Bronchial epithelial cell (primary cell): ENCODE results near the gene NPAS3. TPM values are rescaled to one million over a fixed set of nuclear protein-coding genes. Genes with fewer than 3 reads are reported as not detected.

ENCODE experiments used
- DNase-seq: peaks from one replicate; pipeline ENCODE4 v3.0.0-alpha.2; 2010; ENCODE audit warnings: low read depth
- FAIRE-seq: peaks from 2 replicates; lab custom pipeline; 2011; peaks lifted over from hg19 to GRCh38; lab: Jason Lieb, UNC
- H3K27me3 ChIP-seq: 2 replicates; pipeline ENCODE4 v1.5.1; 2011; ENCODE audit warnings: low read length; ENCODE audit not compliant: control insufficient read depth, insufficient read depth
- H3K36me3 ChIP-seq: 2 replicates; pipeline ENCODE4 v1.5.1; 2011; ENCODE audit warnings: low read length; ENCODE audit not compliant: control insufficient read depth, insufficient read depth
- H3K4me3 ChIP-seq: 2 replicates; pipeline ENCODE4 v1.5.1; 2011; ENCODE audit warnings: mild to moderate bottlenecking, low read depth, low read length, control low read depth
- total RNA-seq: library from RNA; depleted of rRNA; stranded (reverse); fragments of >200 nt; gene quantifications from 2 replicates; pipeline ENCODE4 v1.2.1, GENCODE V29; 2014
- TF ChIP-seq, protein P1 (sequence below): IDR thresholded peaks from 2 replicates; pipeline ENCODE4 v1.5.1; 2011; ENCODE audit warnings: mild to moderate bottlenecking, moderate library complexity, low read length, control low read depth, inconsistent platforms; ENCODE audit not compliant: insufficient read depth, severe bottlenecking

Gene NPAS3
- total RNA-seq, 1 donor from 2014 or later: not detected

DNA sequence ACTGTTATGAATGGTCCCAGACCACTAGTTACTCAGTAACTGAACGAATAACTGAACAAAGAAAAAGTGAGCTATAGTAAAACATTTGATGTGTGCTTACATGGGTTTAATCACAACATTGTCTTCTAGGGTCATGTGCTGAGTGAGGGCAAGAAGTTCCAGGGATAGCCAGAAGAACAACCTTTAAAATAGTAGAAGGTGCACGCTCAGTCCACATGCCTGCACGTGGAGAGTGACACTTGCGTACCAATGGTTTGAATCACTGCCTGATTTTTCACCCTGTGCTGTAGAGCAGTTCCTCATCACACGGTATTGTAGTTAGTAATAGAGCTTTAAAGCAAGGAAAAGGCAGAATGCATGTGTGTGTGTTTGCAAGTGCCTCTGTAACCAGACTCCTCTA lies 788.0 kb downstream of the NPAS3 start:
- H3K36me3 ChIP-seq: no peaks in the 10 kb centered on the region
- peaks cover 3% of the 10 kb centered on the region for H3K27me3 ChIP-seq
- no peak for DNase-seq
- H3K4me3 ChIP-seq: no peak overlapping the region
- TF ChIP-seq, protein P1, sequence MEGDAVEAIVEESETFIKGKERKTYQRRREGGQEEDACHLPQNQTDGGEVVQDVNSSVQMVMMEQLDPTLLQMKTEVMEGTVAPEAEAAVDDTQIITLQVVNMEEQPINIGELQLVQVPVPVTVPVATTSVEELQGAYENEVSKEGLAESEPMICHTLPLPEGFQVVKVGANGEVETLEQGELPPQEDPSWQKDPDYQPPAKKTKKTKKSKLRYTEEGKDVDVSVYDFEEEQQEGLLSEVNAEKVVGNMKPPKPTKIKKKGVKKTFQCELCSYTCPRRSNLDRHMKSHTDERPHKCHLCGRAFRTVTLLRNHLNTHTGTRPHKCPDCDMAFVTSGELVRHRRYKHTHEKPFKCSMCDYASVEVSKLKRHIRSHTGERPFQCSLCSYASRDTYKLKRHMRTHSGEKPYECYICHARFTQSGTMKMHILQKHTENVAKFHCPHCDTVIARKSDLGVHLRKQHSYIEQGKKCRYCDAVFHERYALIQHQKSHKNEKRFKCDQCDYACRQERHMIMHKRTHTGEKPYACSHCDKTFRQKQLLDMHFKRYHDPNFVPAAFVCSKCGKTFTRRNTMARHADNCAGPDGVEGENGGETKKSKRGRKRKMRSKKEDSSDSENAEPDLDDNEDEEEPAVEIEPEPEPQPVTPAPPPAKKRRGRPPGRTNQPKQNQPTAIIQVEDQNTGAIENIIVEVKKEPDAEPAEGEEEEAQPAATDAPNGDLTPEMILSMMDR: no peak
- no peak for FAIRE-seq

DNA sequence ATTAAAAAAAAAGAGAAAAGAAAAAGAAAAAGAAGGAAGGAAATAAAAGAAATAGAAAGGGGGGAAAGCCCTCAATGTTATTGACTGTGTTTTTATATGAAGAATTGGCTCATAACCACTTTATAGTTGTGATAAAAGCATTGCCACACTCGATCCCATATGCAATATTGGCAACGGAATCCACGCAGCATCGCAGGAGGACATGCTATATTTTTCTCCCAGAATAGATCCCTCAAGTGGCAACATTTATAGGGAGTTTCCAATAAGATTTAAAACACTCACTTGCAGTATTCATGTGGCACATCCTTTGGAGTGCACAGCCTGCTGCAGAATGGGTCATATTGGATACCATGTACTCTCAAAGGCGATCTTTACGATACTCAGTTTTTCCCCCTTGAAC lies 788.9 kb downstream of the NPAS3 start:
- TF ChIP-seq, protein P1: no peak
- peaks cover 3% of the 10 kb centered on the region for H3K27me3 ChIP-seq
- H3K36me3 ChIP-seq: no peaks in the 10 kb centered on the region
- no peak for FAIRE-seq
- H3K4me3 ChIP-seq: no peak overlapping the region
- DNase-seq: no peak

DNA sequence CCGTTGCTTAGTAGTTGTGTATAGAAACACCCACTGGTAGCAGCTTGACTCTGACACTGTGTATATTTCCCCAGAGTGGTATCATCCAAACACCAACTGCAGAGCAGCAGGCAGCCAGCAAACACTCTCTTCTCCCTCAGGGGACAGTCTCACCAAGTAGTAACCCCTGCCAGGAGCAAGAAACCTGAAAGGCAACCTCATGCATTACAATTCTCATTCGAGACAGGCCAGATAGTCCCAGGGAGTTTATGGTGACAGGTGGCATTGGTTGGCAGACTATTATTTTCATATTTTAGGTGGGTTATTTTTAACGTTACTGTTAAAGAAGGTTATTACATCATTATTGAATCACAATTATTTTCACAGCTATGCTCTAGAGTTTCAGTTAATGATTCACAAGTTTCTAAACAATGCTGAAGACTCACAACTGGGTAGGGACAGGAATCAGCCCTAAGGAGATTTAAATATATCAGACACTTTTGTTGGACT lies 789.4 kb downstream of the NPAS3 start:
- DNase-seq (peak; percentile 42), FAIRE-seq (no peak)
- H3K4me3 ChIP-seq: no peak overlapping the region
- TF ChIP-seq, protein P1: no peak
- H3K27me3 ChIP-seq: peaks cover 3% of the 10 kb centered on the region
- no peaks in the 10 kb centered on the region for H3K36me3 ChIP-seq

DNA sequence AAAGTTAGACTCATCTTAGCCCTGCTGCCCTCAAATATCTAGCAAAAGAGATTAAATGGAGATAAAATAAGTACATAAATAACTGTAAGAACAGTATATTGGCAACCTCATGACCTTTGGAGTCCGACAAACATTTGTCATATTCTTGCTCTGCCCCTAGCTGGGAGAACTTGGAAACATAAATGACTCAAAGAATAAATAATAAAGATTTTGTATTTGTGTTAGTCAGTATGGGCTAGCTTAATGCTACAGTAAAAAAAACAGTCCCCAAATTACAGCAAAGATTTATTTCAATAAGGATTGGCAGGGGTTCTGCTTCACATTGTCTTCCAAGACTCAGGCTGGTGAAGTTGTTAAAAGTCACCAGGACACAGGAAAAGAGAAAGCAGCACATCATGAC lies 791.5 kb downstream of the NPAS3 start:
- Histone ChIP-seq H3K27me3 (peaks cover 5% of the 10 kb centered on the region), H3K4me3 (no peak overlapping the region), H3K36me3 (no peaks in the 10 kb centered on the region)
- TF ChIP-seq, protein P1: no peak
- FAIRE-seq (no peak), DNase-seq (no peak)

DNA sequence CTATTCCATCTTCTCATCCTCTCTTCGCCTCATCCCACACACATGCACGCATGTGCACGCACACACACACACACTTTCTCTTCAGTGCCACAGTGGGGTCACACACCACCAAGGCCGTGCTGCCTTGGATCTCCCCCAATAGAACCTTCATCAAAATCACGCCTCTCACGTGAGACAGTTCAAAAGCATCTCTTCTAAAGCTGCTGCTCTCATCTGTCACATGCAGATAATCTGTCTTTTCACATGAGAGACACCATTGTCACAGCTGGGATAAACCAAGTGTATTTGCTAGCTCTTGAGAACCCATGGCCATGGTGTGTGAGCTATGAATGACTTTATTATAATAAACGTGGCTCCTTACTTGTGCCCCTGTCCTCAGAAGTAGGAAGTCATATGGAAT lies 793.5 kb downstream of the NPAS3 start:
- no peaks in the 10 kb centered on the region for H3K36me3 ChIP-seq
- H3K27me3 ChIP-seq: peaks cover 5% of the 10 kb centered on the region
- FAIRE-seq (peak; percentile 40), DNase-seq (no peak)
- no peak overlapping the region for H3K4me3 ChIP-seq
- TF ChIP-seq, protein P1: no peak

DNA sequence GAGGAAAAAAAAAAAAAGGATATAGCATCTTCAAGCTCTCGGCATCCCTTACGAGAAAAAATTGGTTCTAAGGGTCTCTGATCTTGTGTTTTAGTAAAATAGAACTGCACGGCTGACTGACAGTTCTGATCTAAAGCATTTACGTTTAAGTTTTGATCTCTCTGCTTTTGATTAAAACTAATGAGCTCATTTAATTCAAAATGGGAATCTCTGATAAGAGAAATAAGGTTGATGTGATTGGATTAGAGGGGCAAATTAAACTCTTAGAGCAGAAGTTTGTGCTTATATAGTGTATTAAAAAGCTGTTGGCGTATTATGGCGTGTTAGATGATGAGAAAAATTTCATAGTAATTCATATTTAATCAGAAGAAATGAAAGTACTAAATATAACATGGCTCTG lies 794.6 kb downstream of the NPAS3 start:
- TF ChIP-seq, protein P1: no peak
- H3K27me3 ChIP-seq: peaks cover 5% of the 10 kb centered on the region
- DNase-seq (no peak), FAIRE-seq (no peak)
- no peak overlapping the region for H3K4me3 ChIP-seq
- no peaks in the 10 kb centered on the region for H3K36me3 ChIP-seq
